ENCODE results near the gene FBXL16.
"Not testable (repeated sequence)": the region's sequence is repeated elsewhere in the genome, so short reads cannot be mapped to it uniquely, and the experiment has no call there.

Gene FBXL16

DNA sequence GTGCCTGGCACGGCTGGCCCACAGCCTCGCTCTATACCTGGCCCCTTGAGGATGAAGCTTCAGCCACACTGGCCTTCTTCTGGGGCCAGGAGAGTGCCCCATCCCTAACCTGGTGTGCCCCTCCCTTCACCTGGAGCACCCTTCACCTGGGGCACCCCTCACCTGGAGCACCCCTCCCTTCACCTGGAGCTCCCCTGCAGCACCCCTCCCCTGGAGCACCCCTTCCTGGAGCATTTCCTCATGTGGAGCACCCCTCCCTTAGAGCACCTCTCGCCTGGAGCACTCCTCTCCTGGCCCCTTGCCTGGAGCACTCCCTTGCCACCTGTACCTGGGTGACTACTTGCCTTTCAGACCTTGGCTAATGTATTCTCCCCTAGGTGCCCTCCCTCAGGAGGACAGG lies 2.4 kb upstream of the FBXL16 start:
- no peak for DNase-seq

DNA sequence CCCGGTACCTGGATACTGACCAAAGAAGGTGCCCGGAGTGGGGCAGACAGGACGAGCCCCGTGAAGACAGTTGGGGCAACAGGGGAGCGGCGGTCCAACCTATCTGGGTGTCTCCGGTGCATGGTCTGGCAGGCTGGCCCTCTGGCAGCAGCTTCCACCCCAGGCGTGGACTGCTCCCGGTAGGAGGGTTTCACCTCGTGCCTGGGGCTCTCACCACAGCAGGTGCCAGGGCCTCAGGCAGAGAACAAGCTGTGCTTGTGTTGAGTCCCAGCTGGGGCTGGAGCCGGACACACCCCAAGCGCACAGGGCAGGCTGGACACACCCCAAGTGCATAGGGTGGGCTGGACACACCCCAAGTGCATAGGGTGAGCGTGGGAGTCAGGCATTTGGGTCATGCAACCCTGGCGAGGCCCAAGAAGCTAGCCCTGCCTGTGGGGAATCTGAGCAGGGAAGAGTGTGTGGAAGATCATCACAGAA lies 1.5 kb upstream of the FBXL16 start:
- DNase-seq, result no peak

DNA sequence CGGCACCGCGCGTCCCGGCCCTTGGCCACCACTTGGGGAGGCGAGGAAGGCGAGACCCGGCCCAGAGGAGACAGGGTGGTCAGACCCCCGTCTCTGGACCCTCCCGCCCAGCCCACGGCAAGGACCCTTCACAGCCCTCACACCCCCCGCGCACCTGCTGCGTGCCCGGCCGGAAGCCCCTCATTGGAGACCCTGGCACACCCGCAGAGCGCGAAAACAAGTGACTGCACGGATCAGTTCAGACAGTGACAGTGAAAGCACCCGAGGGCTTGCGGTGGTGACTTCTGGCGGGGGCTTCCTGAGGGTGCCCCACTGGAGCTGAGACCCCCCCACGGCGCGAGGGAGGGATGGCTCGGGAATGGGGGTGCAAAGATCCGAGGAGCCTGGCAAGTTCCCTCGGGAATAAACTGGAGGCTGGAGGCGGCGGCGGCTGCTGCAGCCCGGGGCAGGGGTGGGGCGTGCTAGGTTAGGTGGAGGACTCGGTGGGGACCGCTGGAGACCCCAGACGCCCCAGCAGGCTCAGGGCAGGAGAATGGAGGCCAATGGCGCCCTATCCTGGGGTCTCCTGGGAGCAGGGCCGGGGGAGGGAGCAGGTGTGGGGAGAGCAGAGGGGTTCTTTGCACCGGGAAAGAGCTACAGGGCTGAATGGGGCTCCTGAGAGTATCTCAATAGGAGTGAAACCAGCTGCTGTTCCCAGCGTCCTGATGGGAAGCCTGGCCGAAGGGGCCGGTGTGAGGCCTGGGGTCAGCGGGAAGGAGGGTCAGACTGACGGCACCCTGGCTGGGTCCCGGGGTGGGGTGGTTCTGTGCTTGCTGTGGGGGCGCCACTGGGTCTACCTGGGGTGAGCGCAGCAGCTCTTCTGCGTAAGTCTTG lies 824 bp upstream of the FBXL16 start:
- no peak for DNase-seq

DNA sequence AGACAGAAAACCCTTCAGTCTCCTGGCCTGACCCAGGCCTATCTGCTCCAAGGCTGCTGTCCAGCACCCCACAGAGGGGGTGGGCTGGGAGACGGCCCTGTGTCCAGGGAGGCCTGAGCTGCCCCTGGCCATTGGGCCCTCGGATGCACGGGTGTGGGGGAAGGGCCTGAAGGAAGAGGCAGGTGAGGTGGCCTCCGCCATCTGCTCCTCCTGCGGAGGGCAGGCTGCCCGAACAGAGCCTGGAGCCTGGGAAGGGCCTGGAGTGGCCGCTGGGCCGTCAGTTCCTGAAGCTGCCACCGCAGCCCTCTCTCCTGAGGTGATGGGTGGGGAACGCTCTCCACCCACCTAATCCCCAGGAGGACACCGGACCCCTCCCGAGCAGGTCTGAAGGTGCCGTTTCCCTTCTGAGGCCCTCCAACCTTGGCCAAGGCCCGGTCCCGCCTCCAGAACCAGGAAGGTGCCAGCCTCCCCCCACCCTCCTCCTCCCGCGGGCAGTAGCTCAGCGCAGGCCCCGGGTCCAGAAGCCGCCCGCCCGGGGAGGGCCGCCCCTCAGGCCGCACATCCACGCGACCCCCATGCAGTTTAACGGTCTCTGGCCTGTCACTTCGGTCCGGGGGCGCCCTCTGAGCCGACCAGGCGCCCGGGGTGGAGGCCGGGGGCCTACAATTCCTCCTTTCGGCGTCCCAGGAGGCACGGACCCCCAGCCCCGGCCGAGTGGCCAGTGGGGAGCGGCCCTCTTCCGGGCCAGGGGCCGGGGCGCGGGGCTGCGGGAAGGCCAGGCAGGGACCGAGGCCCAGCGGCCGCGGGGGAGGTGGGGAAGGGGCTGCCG lies 835 bp downstream of the FBXL16 start:
- DNase-seq, result no peak

DNA sequence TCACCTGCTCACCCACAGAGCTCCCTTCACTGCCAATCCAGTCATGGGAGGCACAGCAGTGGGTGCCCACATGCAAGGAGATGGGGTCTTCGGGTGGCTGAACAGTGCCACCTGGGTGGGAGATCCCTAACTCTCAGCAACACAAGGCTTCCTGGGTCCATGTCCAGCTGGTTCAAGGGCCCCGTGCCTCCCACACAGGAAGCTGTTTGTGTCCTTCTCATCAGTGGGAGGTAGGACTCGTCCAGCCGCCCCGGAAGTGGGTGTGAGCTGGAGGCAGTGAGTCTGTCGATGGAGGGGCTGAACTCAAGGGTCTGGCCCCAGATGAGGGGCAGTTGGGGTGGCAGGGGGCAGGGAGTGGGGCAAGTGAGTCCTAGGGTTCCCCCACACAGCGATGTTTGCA lies 1.6 kb downstream of the FBXL16 start:
- DNase-seq, result no peak

DNA sequence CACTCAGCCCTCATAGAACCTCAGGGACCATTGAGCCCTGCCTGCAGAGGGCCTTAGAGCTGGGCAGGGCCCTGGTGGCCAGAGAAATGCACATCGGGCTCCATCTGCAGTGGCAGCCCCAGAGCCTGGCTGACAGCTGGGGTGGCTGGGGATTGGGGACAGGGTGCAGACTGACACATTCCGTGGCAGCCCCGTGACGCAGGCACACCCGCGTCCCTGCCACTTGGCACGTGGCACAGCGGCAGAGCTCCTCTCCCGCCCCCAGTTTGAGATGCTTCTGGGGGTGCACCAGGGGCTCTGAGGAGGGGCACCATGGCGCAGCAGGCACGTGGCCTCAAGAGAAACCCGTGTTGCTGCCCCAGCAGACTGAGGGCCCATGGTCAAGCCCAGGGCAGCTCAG lies 2.2 kb downstream of the FBXL16 start:
- DNase-seq, result no peak

DNA sequence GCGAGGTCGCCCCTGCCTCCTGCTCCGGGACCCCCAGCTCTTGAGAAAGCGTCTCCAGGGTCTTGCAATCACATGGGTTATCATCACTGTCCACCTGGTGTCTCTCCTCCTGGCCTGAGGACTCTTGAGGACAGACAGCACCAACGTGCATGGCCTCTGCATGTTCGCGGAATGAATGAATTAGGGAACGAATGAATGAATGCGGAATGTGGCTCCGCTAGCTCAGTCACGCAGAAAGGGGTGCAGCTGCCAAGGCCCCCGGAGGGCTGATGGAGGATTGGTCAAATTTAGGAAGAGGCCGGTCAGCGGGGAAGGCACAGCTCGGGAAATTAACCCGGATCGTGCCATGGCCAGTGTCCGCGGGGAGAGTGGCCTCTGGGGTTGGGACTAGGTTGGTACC lies 3.3 kb downstream of the FBXL16 start:
- DNase-seq, result no peak

DNA sequence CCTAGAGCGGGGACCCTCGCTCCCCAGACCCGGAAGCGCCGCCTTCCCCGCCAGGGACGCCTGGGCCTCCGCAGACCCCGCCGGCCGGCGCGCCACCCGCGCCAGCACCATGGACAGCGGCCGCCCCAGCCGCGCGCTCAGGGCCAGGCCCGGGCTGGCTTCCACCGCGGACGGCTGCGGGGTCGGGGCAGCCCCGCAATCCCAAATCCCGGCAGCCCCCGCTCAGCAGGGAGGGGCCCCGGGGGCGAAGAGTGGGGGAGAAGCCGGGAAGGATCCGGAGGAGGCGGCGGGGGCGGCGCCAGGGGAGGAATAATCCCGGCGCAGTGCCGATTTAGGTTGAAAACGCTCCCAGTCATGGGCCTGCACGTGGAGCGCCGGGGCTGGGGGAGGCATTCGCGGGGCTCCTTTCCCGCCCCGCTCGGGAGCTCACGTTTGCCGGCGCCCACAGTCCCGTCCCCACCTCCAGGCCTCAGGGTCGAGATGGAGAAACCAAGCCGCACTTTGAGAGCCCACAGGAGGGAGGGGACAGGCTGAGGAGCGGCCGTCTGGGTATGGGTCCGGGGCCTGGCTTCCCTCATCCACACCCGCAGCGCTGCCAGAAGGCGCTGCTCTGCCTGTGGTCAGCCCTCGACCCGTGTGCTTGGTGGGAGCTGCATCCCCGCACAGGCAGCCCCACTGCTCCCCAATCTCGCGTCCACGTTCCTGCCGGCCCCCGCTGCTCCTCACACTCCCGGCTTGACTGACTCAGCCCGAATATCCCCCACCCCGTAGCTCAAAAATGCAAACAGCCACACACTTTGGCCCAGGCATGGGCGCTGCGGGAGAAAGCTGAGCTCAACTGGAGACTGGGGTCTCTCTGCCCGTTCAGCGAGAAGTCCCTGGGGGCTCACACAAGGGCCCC lies 4.7 kb downstream of the FBXL16 start:
- no peak for DNase-seq

DNA sequence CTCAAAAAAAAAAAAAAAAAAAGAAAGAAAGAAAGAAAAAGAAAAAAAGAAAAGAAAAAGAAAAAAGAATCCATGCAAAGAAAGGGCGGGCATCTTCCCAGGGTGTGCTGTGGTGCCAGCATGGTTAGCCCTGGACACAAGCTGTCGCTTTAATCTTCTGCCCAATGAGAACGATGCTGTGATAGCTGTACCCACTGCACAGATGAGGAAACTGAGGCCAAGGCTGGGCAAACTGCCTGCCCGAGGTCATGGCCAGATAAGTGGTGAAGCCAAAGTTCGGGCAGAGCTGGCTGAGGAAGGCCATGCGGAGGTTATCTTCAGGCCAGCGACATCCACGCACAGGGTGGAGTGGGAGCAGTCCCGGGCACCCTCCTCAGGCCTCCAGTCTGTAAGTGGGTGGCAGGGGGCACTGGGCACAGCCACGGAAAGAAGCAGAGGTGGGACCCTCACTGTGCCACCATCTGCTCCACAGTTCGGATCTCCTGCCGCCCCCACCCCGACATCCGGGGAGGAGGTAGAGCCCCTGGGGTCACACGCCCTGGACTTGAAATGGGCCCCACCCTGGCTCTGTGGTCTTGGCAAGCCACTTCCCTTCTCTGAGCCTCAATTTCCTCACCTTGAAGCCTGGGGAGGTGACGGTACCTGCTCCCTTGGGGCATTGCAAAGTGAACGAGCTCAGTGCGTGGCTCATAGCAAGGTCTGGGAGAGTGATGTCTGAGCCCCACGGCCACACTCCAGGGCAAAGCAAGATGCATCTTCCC lies 6.5 kb downstream of the FBXL16 start:
- no peak for DNase-seq

DNA sequence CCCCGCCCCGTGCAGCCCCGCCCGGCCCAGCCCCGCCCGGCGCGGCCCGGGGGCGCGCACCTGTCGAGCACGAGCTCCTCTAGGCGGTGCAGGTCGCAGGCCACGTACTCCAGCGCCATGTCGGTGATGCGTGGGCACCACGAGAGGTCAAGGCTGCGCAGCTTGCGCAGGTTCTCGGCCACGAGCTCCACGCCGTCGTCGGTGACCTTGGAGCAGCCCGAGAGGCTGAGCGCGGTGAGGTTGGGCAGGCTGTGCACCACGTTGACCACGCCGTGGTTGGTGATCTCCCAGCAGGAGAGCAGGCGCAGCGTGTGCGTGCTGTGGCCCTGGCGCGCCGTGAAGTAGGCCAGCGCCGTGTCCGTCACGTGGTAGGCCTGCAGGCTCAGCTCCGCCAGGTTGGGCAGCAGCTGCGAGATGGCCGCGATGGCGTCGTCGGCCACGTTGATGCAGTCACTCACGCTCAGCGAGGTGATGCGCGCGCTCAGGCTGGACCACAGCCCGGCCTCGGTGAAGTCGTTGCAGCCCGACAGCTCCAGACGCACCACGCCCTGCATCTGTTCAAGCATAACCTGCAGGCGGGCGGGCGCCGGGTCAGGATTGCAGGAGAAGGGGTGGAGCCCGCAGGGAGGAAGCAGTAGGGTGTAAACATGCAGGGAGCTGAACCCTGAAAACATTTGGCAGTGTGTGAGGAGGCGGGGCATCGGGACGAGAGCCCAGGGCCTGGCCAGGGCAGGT lies 10.1 kb downstream of the FBXL16 start:
- peak; percentile 76 for DNase-seq

DNA sequence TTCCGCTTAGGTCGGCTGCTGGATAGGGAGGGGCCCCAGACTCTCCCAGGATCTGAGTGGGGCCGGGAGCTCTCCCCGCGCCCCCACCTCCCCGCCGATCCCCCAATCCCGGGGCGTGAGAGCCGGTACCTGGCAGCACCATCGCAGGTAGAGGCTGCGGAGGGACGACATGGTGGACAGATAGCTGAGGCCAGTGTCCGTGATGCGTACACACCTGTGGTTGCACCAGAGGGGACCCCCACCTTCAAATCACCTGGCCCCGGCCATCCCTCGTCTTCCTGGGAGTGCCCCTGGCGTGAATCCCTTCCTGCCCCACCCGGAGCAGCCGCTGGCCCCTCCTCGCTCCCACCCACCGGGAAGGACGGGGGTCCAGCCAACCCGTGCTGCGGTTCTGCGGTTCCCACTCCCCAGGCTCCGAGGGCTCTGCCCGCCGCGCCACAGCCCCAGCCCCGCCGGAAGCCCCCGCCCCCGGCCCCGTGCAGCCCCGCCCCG lies 10.7 kb downstream of the FBXL16 start:
- DNase-seq, result no peak

DNA sequence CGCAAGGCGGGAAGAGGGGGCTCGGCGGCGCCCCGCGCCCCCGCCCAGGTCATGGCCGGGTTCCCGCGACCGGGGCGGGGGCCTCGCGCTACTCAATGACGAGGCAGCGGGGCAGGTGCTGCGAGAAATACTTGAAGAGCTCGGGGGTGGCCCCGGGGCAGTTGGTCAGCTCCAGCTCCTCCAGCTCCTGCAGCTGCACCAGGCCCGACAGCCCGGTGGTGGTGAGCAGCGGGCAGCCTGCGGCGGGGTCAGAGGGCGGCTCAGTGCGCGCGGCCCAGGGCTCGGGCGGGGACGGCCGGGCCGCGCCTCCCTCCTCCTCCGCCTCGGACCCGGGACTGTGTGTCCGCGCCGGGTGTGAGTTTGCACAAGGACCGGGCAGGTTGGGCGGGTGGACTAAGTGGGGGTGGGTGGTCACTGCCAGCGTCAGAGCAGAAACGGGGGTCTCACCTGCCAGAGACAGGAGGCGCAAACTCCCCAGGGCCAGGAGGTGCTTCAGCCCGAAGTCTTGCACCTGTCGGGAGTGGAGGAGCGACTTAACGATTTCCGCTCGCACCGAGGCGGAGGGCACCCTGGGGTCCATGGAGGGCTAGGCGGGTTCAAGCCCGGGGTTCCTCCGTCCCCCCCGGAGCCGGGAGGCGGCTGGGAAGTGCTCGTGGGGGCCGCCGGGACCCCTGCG lies 11.3 kb downstream of the FBXL16 start:
- no peak for DNase-seq

DNA sequence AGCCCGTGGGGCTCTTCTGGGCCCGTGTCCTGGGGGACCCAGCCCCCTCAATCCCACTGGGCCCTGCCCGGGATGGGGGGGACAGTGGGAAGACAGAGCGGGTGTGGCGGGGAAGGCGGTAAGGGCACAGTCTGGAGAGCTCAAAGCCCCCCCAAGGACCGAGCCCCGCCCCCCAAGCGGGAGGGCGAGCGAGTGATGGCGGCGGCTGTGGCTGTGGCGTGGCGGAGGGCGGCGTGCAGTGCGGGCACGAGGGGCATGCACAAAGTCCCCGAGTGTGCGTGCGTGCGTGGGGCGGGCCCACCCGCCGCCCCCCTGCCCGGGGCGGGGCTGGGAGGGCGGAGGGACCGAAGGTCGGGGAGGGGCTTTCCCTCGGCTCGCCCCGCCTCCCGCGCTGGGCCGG lies 11.8 kb downstream of the FBXL16 start:
- DNase-seq, result no peak

DNA sequence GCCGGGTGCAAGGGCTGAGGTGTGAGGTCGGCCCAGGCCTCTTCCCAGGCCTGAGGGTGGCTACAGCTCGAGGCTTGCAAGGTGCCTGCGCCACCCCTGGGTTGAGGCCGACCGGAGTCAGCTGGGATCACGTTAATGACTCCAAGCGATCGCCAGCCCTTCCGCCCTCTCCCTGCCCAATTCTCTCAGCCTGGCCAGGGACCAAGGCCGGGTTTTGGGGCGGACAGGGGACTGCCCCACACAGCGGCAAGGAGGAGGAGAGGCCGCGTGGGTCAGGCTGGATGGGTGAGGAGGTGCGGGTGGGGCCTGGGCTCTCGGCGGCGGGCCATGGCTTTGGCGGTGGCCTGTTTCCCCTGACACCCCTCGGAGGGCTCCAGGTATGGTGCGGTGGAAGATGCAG lies 12.2 kb downstream of the FBXL16 start:
- DNase-seq, result no peak

DNA sequence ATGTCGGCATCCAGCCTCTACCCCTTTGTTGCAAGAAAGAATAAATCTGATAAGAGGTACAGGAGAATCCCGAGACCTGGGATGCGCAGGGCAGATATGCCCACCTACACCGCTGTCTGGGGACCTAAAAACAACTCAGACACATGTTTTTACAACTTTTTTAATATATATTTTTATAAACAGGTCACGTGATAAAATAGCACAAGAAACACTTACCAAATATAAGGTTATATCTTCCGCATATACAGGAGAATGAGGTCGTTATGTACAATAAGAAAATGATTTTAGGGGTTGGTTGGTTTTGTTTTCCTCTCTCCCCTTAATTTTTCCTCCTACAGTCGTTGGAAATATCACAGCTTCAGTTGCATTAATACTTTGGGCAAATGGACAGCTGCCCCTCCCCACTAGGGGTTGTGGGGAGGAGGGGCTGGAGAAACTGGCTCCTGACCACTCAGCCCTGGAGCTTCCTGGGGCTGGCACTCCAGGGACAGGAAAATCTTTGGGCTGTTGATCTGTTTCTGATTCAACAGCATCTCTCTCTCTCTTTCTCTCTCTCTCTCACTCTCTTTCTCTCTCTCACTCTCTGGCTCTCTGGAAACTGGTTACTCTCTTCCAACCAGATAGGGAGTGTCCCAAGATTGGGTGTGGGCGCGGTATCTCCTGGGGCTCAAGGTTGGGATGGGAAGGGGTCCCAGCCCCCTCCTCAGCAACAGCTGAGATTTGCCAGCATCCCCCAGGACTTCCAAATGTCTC lies 13.1 kb downstream of the FBXL16 start:
- no peak for DNase-seq

DNA sequence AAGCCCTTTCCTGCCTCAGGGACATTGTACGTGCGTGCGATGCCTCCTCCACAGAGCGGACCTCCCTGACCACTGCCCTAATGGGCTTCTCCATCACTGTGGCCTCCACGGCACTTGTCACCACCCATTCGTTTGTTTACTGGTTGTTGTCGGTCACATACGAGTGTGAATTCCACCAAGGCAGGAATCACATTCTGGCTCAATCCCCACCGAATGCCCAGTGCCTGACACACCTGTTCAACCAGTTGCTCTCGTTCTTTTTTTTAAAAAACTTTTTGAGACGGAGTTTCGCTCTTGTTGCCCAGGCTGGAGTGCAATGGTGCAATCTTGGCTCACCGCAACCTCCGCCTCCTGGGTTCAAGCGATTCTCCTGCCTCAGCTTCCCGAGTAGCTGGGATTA lies 14.4 kb downstream of the FBXL16 start:
- DNase-seq, result not testable (repeated sequence)

DNA sequence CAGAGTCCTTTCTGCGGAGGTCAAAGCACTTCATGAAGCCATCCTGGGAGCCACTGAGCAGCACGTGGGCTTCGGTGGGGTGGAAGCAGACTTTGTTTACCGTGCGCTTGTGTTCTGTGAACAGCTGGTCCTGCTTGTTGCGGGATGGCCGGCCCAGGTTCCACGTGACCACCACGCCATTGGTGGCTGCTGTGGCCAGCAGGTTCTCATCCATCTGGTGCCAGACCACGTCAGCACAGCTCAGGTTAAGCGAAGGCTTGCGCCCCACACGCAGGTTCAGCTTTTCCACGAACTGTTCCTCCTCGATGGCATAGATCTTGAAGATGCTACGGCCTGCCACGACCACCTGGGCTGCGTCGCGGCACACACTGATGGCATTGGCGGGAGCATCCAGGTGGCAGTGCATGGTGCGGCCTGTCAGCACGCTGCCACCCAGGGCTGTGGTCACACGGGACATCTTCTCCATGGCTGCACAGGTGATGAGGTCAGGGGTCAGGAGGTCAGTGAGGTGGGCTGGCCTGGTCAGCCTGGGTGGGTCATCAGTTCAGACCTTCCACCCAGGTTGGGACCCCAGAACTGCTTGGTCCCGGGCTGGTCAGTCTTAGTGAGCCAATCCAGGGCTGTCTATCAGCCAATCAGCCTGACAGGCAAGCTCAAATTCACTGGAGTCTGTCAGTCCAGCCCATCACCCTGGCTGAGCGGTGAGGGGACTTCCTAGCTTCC lies 16.3 kb downstream of the FBXL16 start:
- DNase-seq, result no peak

DNA sequence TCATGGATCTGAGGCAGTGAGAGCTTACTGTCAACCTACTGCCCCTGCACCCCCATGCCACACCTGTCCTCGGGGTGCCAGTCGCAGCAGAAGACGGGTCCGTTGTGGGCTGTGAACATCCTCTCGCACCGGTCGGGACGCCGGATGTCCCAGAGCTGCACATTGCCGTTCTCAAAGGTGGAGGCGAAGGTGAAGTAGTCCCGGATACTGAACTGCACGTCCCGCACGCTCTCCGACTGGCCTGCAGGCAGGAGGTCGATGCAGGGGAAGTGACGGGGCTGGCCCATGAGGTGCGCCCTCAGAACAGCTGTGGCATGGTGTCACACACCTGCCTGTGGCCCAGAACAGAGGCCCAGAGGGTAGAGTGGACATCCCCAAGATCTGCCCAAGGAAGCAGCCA lies 18.1 kb downstream of the FBXL16 start:
- DNase-seq, result no peak

All from activated CD4-positive, alpha-beta T cell treated with anti-CD3 and anti-CD28 coated beads, Interleukin-10, Interleukin-2, amounts not matched to agents 100 ng/mL and 50 ng/mL, durations not matched to agents 16 hours and 8 hours (primary cell).